Keratinocyte (primary cell): ENCODE measurements around the gene PIGP. TPM values are rescaled to one million over a fixed set of nuclear protein-coding genes. Genes with fewer than 3 reads are reported as not detected.

ENCODE experiments used
- DNase-seq: peaks from one replicate; pipeline ENCODE4 v3.0.0-alpha.2; 2011; ENCODE audit warnings: low read depth, missing footprints, low spot score
- FAIRE-seq: peaks from 2 replicates; lab custom pipeline; 2011; peaks lifted over from hg19 to GRCh38; lab: Jason Lieb, UNC
- H2AFZ ChIP-seq: 2 replicates; pipeline ENCODE4 v1.6.0; 2012; ENCODE audit warnings: low read length, control low read depth, inconsistent platforms; ENCODE audit not compliant: control insufficient read depth
- H3K27ac ChIP-seq: 2 replicates; pipeline ENCODE4 v1.5.1; 2011; ENCODE audit warnings: low read length; ENCODE audit not compliant: control insufficient read depth, insufficient read depth
- H3K27me3 ChIP-seq: 3 replicates; pipeline ENCODE4 v1.6.0; 2011; ENCODE audit warnings: low read length; ENCODE audit not compliant: control insufficient read depth, insufficient read depth; ENCODE audit errors: extremely low read depth
- H3K36me3 ChIP-seq, 2 experiments: 2 replicates in 1 of 2; 3 replicates in 1 of 2; pipeline ENCODE4 v1.5.1; 2011; ENCODE audit warnings: low read length in 2 of 2, mild to moderate bottlenecking in 1 of 2; ENCODE audit not compliant: control insufficient read depth in 2 of 2, insufficient read depth in 2 of 2; ENCODE audit errors: extremely low read depth in 1 of 2
- H3K4me1 ChIP-seq: 3 replicates; pipeline ENCODE4 v1.5.1; 2011; ENCODE audit warnings: low read length; ENCODE audit not compliant: control insufficient read depth, insufficient read depth; ENCODE audit errors: extremely low read depth
- H3K4me2 ChIP-seq: 3 replicates; pipeline ENCODE4 v1.6.0; 2011; ENCODE audit warnings: low read depth, low read length; ENCODE audit not compliant: control insufficient read depth, insufficient read depth; ENCODE audit errors: extremely low read depth
- H3K4me3 ChIP-seq, 3 experiments: fragments of 200-600 bp in 1 of 3; sonication (generic) in 1 of 3; 2 replicates in 2 of 3; 3 replicates in 1 of 3; pipeline ENCODE4 v1.5.1; 2011 to 2016; ENCODE audit warnings: low read length in 3 of 3, mild to moderate bottlenecking in 3 of 3, control low read depth in 2 of 3, inconsistent platforms in 1 of 3, low read depth in 1 of 3, mixed read lengths in 1 of 3, mixed run types in 1 of 3, moderate library complexity in 1 of 3; ENCODE audit not compliant: control insufficient read depth in 2 of 3, insufficient read depth in 2 of 3; ENCODE audit errors: extremely low read depth in 1 of 3
- H3K79me2 ChIP-seq: 2 replicates; pipeline ENCODE4 v1.6.0; 2012; ENCODE audit warnings: low read length; ENCODE audit not compliant: control insufficient read depth, insufficient read depth
- H3K9ac ChIP-seq: 3 replicates; pipeline ENCODE4 v1.6.0; 2011; ENCODE audit warnings: low read length; ENCODE audit not compliant: control insufficient read depth, insufficient read depth; ENCODE audit errors: extremely low read depth
- H3K9me1 ChIP-seq: 3 replicates; pipeline ENCODE4 v1.6.0; 2011; ENCODE audit warnings: low read length; ENCODE audit not compliant: control insufficient read depth, insufficient read depth; ENCODE audit errors: extremely low read depth
- H3K9me3 ChIP-seq: 2 replicates; pipeline ENCODE4 v1.5.1; 2012; ENCODE audit warnings: low read depth, low read length; ENCODE audit not compliant: control insufficient read depth
- H4K20me1 ChIP-seq: 3 replicates; pipeline ENCODE4 v1.6.0; 2011; ENCODE audit warnings: low read length; ENCODE audit not compliant: control insufficient read depth, insufficient read depth; ENCODE audit errors: extremely low read depth
- EZH2 ChIP-seq: IDR thresholded peaks from one replicate; pipeline ENCODE4 v1.6.1; 2012; ENCODE audit warnings: inconsistent platforms, mild to moderate bottlenecking, low read length, moderate library complexity
- dilution Hi-C: fragments of 300-500 bp; cut with MboI; formaldehyde crosslinking; loops from one replicate; pipeline ENCODE4 v1.7.0; 2020; ENCODE audit warnings: low sequenced_read_pairs; ENCODE audit not compliant: extremely low pct_ligation_motif_present
- polyA plus RNA-seq, 5 experiments: library from polyadenylated mRNA; depleted of rRNA in 3 of 5; stranded (reverse) in 3 of 5; stranded (forward) in 1 of 5; unstranded in 1 of 5; fragments of >200 nt; gene quantifications; 1 replicate in 1 of 5; 2 replicates in 3 of 5; 3 replicates in 1 of 5; pipeline versions ENCODE4 v1.2.1 to v1.2.3, GENCODE V29; 2011 to 2012; ENCODE audit warnings: missing spikeins in 2 of 5, low read depth in 1 of 5, low replicate concordance in 1 of 5
- TF ChIP-seq, protein P1 (sequence below), 3 experiments: IDR thresholded peaks in 1 of 3; conservative IDR thresholded peaks in 1 of 3; optimal IDR thresholded peaks in 1 of 3; 2 replicates in 2 of 3; 3 replicates in 1 of 3; pipeline versions ENCODE3 to v1.5.1; 2011; ENCODE audit warnings: low read length in 3 of 3, mild to moderate bottlenecking in 3 of 3, moderate library complexity in 2 of 3, control low read depth in 1 of 3, inconsistent platforms in 1 of 3; ENCODE audit not compliant: insufficient read depth in 2 of 3; ENCODE audit errors: extremely low read depth in 1 of 3

Gene PIGP
- polyA plus RNA-seq, 1 donor (not counting 4 experiments of a cell fraction or from before 2014, with no cell fraction given): 31.8 TPM

DNA sequence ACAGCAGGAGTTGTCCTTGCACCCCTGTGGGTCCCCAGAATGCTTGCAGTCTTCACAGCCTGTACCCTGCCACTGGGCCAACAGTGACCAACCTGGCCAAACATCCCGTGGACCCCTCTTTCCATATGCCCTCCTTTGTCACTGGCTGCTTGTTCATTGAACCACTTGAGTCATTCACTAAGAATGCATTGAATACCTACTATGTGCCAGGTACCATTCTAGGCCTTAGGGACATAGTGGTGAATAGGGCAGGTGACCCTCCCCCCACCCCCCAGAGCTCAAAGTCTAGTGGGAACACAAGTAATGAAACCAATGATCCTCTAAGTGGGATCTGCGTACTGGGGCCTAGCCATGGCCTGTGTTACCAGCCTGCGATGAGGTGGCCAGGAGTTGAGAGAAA is 28.2 kb downstream of the PIGP start:
- Histone ChIP-seq H3K9me1 (no peaks in the 10 kb centered on the region), H3K4me1 (peaks cover 7% of the 10 kb centered on the region), H3K36me3 (no peaks in the 10 kb centered on the region), H3K4me2 (no peak overlapping the region), H3K4me3 (no peak overlapping the region), H4K20me1 (no peaks in the 10 kb centered on the region), H3K79me2 (no peaks in the 10 kb centered on the region), H3K9ac (no peak overlapping the region), H3K9me3 (no peaks in the 10 kb centered on the region), H3K27ac (no peak overlapping the region), H2AFZ (no peak overlapping the region), H3K27me3 (no peaks in the 10 kb centered on the region)
- dilution Hi-C loops: no loop called here
- FAIRE-seq: no peak
- no peak for DNase-seq
- TF ChIP-seq, protein P1, sequence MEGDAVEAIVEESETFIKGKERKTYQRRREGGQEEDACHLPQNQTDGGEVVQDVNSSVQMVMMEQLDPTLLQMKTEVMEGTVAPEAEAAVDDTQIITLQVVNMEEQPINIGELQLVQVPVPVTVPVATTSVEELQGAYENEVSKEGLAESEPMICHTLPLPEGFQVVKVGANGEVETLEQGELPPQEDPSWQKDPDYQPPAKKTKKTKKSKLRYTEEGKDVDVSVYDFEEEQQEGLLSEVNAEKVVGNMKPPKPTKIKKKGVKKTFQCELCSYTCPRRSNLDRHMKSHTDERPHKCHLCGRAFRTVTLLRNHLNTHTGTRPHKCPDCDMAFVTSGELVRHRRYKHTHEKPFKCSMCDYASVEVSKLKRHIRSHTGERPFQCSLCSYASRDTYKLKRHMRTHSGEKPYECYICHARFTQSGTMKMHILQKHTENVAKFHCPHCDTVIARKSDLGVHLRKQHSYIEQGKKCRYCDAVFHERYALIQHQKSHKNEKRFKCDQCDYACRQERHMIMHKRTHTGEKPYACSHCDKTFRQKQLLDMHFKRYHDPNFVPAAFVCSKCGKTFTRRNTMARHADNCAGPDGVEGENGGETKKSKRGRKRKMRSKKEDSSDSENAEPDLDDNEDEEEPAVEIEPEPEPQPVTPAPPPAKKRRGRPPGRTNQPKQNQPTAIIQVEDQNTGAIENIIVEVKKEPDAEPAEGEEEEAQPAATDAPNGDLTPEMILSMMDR (optimal IDR thresholded peaks at IDR 0.05 in 1 of 3, IDR thresholded peaks at IDR 0.05 in 1 of 3, conservative IDR thresholded peaks at IDR 0.05 in 1 of 3; ENCODE audit: extremely low read depth in 1 of 3, insufficient read depth in 2 of 3, low read length in 3 of 3): no peak
- TF ChIP-seq EZH2: no peak

GRCh38 chr21:37043818-37044217 is 29.1 kb downstream of the PIGP start:
- TF ChIP-seq EZH2: no peak
- TF ChIP-seq, protein P1 (optimal IDR thresholded peaks at IDR 0.05 in 1 of 3, IDR thresholded peaks at IDR 0.05 in 1 of 3, conservative IDR thresholded peaks at IDR 0.05 in 1 of 3; ENCODE audit: extremely low read depth in 1 of 3, insufficient read depth in 2 of 3, low read length in 3 of 3): no peak
- FAIRE-seq: no peak
- no peaks in the 10 kb centered on the region for H3K9me1 ChIP-seq
- no peak for DNase-seq
- no peaks in the 10 kb centered on the region for H3K36me3 ChIP-seq
- no peaks in the 10 kb centered on the region for H3K9me3 ChIP-seq
- dilution Hi-C loops: no loop called here
- no peak overlapping the region for H3K4me2 ChIP-seq
- H3K27me3 ChIP-seq: no peaks in the 10 kb centered on the region
- H3K79me2 ChIP-seq: no peaks in the 10 kb centered on the region
- peaks cover 7% of the 10 kb centered on the region for H3K4me1 ChIP-seq
- no peak overlapping the region for H3K4me3 ChIP-seq
- H4K20me1 ChIP-seq: no peaks in the 10 kb centered on the region
- no peak overlapping the region for H3K9ac ChIP-seq
- no peak overlapping the region for H3K27ac ChIP-seq
- no peak overlapping the region for H2AFZ ChIP-seq
